K562 (cell line): ENCODE data around the gene NIPA2. TPM values are rescaled to one million over a fixed set of nuclear protein-coding genes. Genes with fewer than 3 reads are reported as not detected.

Source experiments
- ATAC-seq: fragments of 200-7000 bp; cut with Tn5 transposase; 3 replicates; pipeline ENCODE4 v1.9.1; 2020; ENCODE audit warnings: moderate library complexity
- BruUV-seq: library from RNA; stranded (reverse); fragments of 400-500 nt; replicated peaks from 2 replicates; lab custom pipeline; 2021; lab: Mats Ljungman, UMichigan
- CTCF ChIA-PET: fragments of 300-600 bp; formaldehyde crosslinking; extraction: SDS; loops from one replicate; lab custom pipeline; 2021; ENCODE audit warnings: low intra/inter-chr PET ratio; lab: Yijun Ruan, JAX
- POLR2A ChIA-PET: fragments of 300-600, 350-650 bp; sonication (Branson Sonifier 250); formaldehyde crosslinking; extraction: SDS; loops from one replicate; lab custom pipeline; 2021; ENCODE audit warnings: antibody characterized with exemption, inconsistent platforms; lab: Yijun Ruan, JAX
- DNase-seq, 4 experiments: peaks; one replicate each; pipeline versions ENCODE4 v3.0.0 to v3.0.0-alpha.2; 2011 to 2018; ENCODE audit warnings: low spot score in 3 of 4, mixed read lengths in 3 of 4; ENCODE audit errors: extremely low read depth in 1 of 4
- FAIRE-seq: peaks from 2 replicates; lab custom pipeline; 2011; peaks lifted over from hg19 to GRCh38; lab: Jason Lieb, UNC
- H2AFZ ChIP-seq: 2 replicates; pipeline ENCODE4 v1.6.0; 2011; ENCODE audit warnings: low read depth, low read length, control low read depth, inconsistent platforms
- H3K27ac ChIP-seq: fragments of 200-600 bp; 3 replicates; pipeline ENCODE4 v1.8.0; 2011; ENCODE audit warnings: low read depth, mild to moderate bottlenecking, control low read depth, inconsistent platforms, low read length, moderate library complexity, mixed read lengths; ENCODE audit errors: extremely low read depth
- H3K27me3 ChIP-seq, 2 experiments: fragments of 300-600 bp in 1 of 2; 2 replicates in 1 of 2; 3 replicates in 1 of 2; pipeline versions ENCODE4 v1.6.0 to v1.8.0; 2011; ENCODE audit warnings: inconsistent platforms in 2 of 2, low read length in 2 of 2, mild to moderate bottlenecking in 1 of 2, mixed read lengths in 1 of 2, moderate library complexity in 1 of 2; ENCODE audit not compliant: control insufficient read depth in 2 of 2, insufficient read depth in 2 of 2
- H3K36me3 ChIP-seq: fragments of 300-600 bp; 3 replicates; pipeline ENCODE4 v1.8.0; 2011; ENCODE audit warnings: mild to moderate bottlenecking, low read length, inconsistent platforms; ENCODE audit not compliant: control insufficient read depth, insufficient read depth
- H3K4me1 ChIP-seq, 2 experiments: fragments of 200-600 bp in 1 of 2; replicated peaks in 1 of 2; 2 replicates in 1 of 2; 3 replicates in 1 of 2; pipeline versions ENCODE4 v1.5.1 to v1.8.0; 2011; ENCODE audit warnings: inconsistent platforms in 2 of 2, low read length in 2 of 2, mild to moderate bottlenecking in 1 of 2, mixed read lengths in 1 of 2, moderate library complexity in 1 of 2; ENCODE audit not compliant: control insufficient read depth in 2 of 2, insufficient read depth in 2 of 2
- H3K4me2 ChIP-seq: 2 replicates; pipeline ENCODE4 v1.6.1; 2011; ENCODE audit warnings: low read length, control low read depth, inconsistent platforms, mixed read lengths; ENCODE audit not compliant: insufficient read depth
- H3K4me3 ChIP-seq: fragments of 200-600 bp; sonication (generic), shearing (Covaris generic); 2 replicates; pipeline ENCODE4 v1.5.1; 2016; ENCODE audit warnings: control low read depth, inconsistent platforms
- H3K79me2 ChIP-seq: fragments of 200-600 bp; 3 replicates; pipeline ENCODE4 v1.8.0; 2011; ENCODE audit warnings: low read length, inconsistent platforms; ENCODE audit not compliant: control insufficient read depth, insufficient read depth
- H3K9ac ChIP-seq, 2 experiments: 2 replicates each; pipeline versions ENCODE4 v1.6.0 to v1.6.1; 2011; ENCODE audit warnings: low read depth in 2 of 2, low read length in 2 of 2, control low read depth in 1 of 2, inconsistent platforms in 1 of 2, mild to moderate bottlenecking in 1 of 2, mixed read lengths in 1 of 2; ENCODE audit not compliant: insufficient read depth in 1 of 2
- H3K9me1 ChIP-seq: one replicate; pipeline ENCODE4 v1.6.0; 2011; ENCODE audit warnings: inconsistent platforms, mild to moderate bottlenecking, low read length, moderate library complexity; ENCODE audit not compliant: control insufficient read depth, insufficient read depth
- H3K9me3 ChIP-seq: replicated peaks from 2 replicates; pipeline ENCODE4 v1.5.1; 2011; ENCODE audit warnings: low read depth, low read length, inconsistent platforms; ENCODE audit not compliant: control insufficient read depth, insufficient read depth
- H4K20me1 ChIP-seq: replicated peaks from 2 replicates; pipeline ENCODE4 v1.6.1; 2011; ENCODE audit warnings: low read length, inconsistent platforms, mixed read lengths; ENCODE audit not compliant: control insufficient read depth, insufficient read depth
- DMBX1 ChIP-seq: fragments of 250-450 bp; sonication (Bioruptor Pico); IDR thresholded peaks from 2 replicates; pipeline ENCODE4 v1.8.0; 2022; ENCODE audit warnings: inconsistent platforms, mild to moderate bottlenecking, moderate library complexity, borderline replicate concordance
- SMARCA4 ChIP-seq: fragments of 450-650 bp; IDR thresholded peaks from 2 replicates; pipeline ENCODE4 v1.6.1; 2016
- SMARCA5 ChIP-seq: fragments of 450-650 bp; IDR thresholded peaks from 2 replicates; pipeline ENCODE4 v1.6.1; 2016
- STAT5A ChIP-seq: IDR thresholded peaks from 2 replicates; pipeline ENCODE4 v1.6.1; 2012; ENCODE audit warnings: low read length, inconsistent platforms, borderline replicate concordance
- WGBS: fragments of 100-300 bp; shearing (Covaris generic); methylation state at CpG from one replicate; pipeline ENCODE4 v1.1.6; 2016; ENCODE audit warnings: low coverage, mixed read lengths; ENCODE audit not compliant: insufficient coverage; ENCODE audit errors: missing lambda C conversion rate; 5-methylcytosine and 5-hydroxymethylcytosine counted together
- in situ Hi-C: fragments of 300-500 bp; cut with MboI; formaldehyde crosslinking; loops from 4 replicates; pipeline ENCODE4 v1.15.0; 2018; ENCODE audit warnings: inconsistent platforms, mixed read lengths
- intact Hi-C: fragments of 100-400 bp; cut with micrococcal nuclease; formaldehyde crosslinking; loops from 2 replicates; pipeline ENCODE4 v1.14.2; 2022
- polyA plus RNA-seq, 8 experiments: library from polyadenylated mRNA; depleted of rRNA in 4 of 8; stranded (reverse) in 5 of 8; unstranded in 3 of 8; fragments of >200 nt; fragmentation: Nextera tagmentation in 2 of 8; fragmentation: Illumina TruSeq in 1 of 8; extraction: Ambion mirVana in 2 of 8; extraction: Trizol in 1 of 8; gene quantifications; 2 replicates each; pipeline versions ENCODE4 v1.2.1 to v1.2.3, GENCODE V29; 2011 to 2014; ENCODE audit warnings: inconsistent platforms in 1 of 8, missing spikeins in 1 of 8
- total RNA-seq, 7 experiments: library from RNA; depleted of rRNA in 6 of 7; stranded (reverse); fragments of >200 nt in 6 of 7; fragmentation: Illumina TruSeq in 2 of 7; extraction: Trizol in 2 of 7; gene quantifications; 2 replicates each; pipeline versions ENCODE4 v1.2.1 to v1.2.3, GENCODE V29; 2011 to 2021; ENCODE audit warnings: low replicate concordance in 1 of 7
- TF ChIP-seq, protein P1 (sequence below): fragments of 450-650 bp; IDR thresholded peaks from 2 replicates; pipeline ENCODE4 v1.6.1; 2014; ENCODE audit warnings: low read depth, mild to moderate bottlenecking, moderate library complexity, borderline replicate concordance

NIPA2 gene
- total and polyA plus RNA-seq, 9 of the 15 experiments (the other 6 are each of a cell fraction or from before 2014, with no cell fraction given): 18.7 to 107 (median 87.3) TPM

DNA sequence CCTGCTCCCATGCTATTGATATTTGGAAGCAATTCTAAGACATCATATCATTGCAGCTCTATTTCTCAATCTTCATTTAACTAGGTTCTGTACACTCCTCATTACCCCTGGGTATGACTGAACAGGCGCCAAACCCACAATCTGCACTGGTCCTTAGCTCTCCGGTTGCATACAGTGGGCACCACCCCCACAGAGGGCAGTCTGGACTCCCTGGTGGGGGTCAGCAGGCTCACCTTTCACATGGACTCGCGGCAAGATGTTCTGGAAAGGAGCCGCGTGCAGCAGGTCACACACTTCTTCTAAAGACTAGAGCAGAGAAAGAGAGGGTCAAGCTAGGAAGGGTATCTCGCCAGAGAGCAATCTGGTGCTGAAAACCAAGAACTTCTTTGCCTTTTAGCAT lies 36.5 kb downstream of the NIPA2 start:
- in situ Hi-C loops: no loop called here
- no peak for FAIRE-seq
- TF ChIP-seq STAT5A (no peak), SMARCA5 (no peak), SMARCA4 (no peak), DMBX1 (CRISPR knock-in tag) (no peak)
- TF ChIP-seq, protein P1, sequence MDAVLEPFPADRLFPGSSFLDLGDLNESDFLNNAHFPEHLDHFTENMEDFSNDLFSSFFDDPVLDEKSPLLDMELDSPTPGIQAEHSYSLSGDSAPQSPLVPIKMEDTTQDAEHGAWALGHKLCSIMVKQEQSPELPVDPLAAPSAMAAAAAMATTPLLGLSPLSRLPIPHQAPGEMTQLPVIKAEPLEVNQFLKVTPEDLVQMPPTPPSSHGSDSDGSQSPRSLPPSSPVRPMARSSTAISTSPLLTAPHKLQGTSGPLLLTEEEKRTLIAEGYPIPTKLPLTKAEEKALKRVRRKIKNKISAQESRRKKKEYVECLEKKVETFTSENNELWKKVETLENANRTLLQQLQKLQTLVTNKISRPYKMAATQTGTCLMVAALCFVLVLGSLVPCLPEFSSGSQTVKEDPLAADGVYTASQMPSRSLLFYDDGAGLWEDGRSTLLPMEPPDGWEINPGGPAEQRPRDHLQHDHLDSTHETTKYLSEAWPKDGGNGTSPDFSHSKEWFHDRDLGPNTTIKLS: no peak

More for the DNA sequence above, 36.5 kb downstream of the NIPA2 start:
- ATAC-seq (no peak), DNase-seq (no peak)
- no peak overlapping the region for H2AFZ ChIP-seq
- H3K9ac ChIP-seq: no peak overlapping the region
- H3K36me3 ChIP-seq: peaks cover 20% of the 10 kb centered on the region; the same call in 2 of the 3 replicates
- no peaks in the 10 kb centered on the region for H3K79me2 ChIP-seq
- CTCF ChIA-PET: no interaction called here
- BruUV-seq: no TSS peak
- H3K4me2 ChIP-seq: no peak overlapping the region
- H3K27me3 ChIP-seq: no peaks in the 10 kb centered on the region
- H3K9me3 ChIP-seq: no peaks in the 10 kb centered on the region
- POLR2A ChIA-PET: interaction anchor here (0.9 kb wide), 1 partner anchor 14 kb away, joined by 3 read pairs; no protein-coding TSS in a partner anchor
- WGBS: 81% methylated on average over 7 of the region's 7 CpGs
- H3K4me1 ChIP-seq: peaks cover 0 to 2% of the 10 kb centered on the region in 2 experiments; a peak in 2 of 5 replicates
- H3K9me1 ChIP-seq: peaks cover 5% of the 10 kb centered on the region
- H3K27ac ChIP-seq: no peak overlapping the region
- intact Hi-C loops: no loop called here
- no peak overlapping the region for H3K4me3 ChIP-seq
- no peaks in the 10 kb centered on the region for H4K20me1 ChIP-seq
